LNCaP clone FGC (cell line): Measurements from ENCODE around the gene ALDH16A1.
A peak's percentile ranks its signal among the peaks of the same experiment; 100 is the strongest.

ENCODE experiments used
- DNase-seq: peaks from one replicate; pipeline ENCODE4 v3.0.0-alpha.2; 2011; ENCODE audit warnings: low read depth
- H3K4me3 ChIP-seq: 2 replicates; pipeline ENCODE4 v1.5.1; 2011; ENCODE audit warnings: mild to moderate bottlenecking, low read depth, low read length, control low read depth
- TF ChIP-seq, protein P1 (sequence below): IDR thresholded peaks from 2 replicates; pipeline ENCODE4 v1.5.1; 2012; ENCODE audit warnings: mild to moderate bottlenecking; ENCODE audit not compliant: control insufficient read depth, insufficient read depth; ENCODE audit errors: extremely low read depth

The ALDH16A1 gene

DNA sequence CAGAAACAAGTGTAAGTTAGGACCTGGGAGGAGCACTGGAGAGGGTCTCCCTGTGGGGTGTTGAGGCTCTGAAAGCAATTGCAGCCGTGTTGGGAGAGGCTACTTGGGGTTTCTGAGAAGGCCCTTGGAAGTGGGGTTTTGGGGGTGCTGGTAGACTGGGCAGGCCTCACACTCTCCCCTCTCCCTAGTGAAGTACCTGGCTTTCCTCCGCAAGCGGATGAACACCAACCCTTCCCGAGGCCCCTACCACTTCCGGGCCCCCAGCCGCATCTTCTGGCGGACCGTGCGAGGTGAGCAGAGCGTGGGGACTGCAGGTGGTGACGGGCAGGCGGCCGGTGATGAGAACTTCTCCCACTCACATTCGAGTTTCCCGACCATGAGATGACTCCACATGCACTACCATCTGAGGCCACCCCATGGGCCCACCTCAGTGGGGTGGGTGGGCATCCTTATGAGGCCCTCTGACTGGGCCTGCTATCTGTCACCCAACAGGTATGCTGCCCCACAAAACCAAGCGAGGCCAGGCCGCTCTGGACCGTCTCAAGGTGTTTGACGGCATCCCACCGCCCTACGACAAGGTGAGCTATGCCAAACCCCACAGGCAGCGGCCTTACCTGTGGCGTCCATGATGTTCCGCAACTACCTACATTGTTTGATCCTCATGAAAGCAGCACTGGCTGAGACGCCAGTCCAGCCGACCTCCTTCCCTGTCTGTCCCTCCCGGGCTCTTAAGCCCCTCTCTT, 37.4 kb downstream of the ALDH16A1 start:
- TF ChIP-seq, protein P1, sequence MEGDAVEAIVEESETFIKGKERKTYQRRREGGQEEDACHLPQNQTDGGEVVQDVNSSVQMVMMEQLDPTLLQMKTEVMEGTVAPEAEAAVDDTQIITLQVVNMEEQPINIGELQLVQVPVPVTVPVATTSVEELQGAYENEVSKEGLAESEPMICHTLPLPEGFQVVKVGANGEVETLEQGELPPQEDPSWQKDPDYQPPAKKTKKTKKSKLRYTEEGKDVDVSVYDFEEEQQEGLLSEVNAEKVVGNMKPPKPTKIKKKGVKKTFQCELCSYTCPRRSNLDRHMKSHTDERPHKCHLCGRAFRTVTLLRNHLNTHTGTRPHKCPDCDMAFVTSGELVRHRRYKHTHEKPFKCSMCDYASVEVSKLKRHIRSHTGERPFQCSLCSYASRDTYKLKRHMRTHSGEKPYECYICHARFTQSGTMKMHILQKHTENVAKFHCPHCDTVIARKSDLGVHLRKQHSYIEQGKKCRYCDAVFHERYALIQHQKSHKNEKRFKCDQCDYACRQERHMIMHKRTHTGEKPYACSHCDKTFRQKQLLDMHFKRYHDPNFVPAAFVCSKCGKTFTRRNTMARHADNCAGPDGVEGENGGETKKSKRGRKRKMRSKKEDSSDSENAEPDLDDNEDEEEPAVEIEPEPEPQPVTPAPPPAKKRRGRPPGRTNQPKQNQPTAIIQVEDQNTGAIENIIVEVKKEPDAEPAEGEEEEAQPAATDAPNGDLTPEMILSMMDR = no peak
- DNase-seq = no peak
- peak overlapping the region; percentile 71 for H3K4me3 ChIP-seq

DNA sequence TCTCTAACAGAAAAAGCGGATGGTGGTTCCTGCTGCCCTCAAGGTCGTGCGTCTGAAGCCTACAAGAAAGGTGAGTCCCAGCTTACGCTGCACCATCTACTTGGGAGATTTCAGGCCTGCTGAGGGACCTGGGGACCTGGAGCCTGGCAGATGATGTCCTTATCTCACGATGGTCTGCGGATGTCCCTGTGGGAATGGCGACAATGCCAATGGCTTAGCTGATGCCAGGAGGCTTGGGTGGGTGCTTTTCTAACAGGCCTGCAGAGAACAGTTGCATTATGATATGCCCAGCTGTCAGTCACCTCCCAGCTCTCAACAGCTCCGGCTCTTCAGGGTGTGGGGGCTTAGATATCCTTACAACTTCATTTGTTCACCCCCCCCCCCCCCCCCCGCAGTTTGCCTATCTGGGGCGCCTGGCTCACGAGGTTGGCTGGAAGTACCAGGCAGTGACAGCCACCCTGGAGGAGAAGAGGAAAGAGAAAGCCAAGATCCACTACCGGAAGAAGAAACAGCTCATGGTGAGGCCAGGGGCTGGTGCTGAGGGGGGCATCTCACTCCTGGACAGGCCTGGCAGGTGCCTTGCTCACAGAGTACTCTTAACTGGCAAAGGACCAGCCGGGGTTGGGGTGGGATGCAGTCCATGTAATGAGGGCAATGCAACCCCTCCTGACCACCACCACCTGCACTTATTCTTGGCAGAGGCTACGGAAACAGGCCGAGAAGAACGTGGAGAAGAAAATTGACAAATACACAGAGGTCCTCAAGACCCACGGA, 38.2 kb downstream of the ALDH16A1 start:
- TF ChIP-seq, protein P1 = no peak
- no peak overlapping the region for H3K4me3 ChIP-seq
- no peak for DNase-seq

DNA sequence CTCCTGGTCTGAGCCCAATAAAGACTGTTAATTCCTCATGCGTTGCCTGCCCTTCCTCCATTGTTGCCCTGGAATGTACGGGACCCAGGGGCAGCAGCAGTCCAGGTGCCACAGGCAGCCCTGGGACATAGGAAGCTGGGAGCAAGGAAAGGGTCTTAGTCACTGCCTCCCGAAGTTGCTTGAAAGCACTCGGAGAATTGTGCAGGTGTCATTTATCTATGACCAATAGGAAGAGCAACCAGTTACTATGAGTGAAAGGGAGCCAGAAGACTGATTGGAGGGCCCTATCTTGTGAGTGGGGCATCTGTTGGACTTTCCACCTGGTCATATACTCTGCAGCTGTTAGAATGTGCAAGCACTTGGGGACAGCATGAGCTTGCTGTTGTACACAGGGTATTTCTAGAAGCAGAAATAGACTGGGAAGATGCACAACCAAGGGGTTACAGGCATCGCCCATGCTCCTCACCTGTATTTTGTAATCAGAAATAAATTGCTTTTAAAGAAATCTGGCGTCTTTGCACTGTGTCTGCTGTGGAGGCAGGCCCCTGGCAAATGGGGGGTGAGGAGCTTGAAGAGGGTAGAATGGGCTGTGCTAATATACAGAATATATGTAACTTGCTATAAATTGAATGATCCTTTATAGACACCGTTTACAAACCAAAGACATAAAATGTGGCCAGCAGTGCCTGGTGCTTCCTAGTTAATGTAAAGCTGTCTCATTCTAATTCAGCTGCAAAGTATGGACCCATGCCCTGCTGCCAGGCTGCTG, 39.0 kb downstream of the ALDH16A1 start:
- TF ChIP-seq, protein P1 = no peak
- no peak for DNase-seq
- H3K4me3 ChIP-seq = no peak overlapping the region

DNA sequence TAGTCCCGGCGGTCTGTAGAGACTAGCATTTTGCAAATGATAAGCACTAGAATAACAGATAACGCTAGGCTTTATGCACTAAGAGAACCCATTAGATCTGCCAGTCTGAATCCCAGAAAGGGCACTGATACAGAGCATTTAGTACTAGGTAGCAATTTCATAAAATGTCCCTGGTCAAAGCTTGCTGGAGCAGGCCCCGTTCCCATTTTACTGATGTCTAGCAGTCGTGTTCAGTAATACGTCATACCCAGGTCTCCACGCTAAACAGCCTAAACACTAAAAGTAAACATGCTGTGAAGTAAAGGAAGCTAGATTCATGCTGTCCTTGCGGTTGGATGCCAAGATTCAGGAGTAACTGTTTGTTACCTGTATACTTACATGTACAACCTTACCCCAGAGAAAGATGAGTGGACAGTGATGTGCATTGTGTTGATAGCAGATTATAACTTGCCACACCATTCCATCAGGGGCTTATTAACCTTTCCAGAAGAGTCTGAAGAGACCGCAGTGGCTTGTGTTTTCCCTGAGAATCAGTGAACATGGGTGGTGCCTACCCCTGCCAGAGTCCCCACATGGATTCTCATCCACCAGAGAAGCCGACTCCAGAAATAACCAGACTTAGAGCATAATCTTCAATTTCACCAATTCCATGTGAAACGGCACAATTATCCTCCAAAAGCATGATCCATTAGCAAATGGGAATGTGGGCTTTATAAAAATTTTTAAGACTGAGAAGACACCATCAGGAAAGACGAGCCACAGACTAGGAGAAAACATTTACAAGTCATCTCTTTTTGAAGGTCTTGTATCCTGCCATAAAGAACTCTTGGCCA, 39.8 kb downstream of the ALDH16A1 start:
- DNase-seq = peak; percentile 65
- H3K4me3 ChIP-seq = no peak overlapping the region
- TF ChIP-seq, protein P1 = no peak

DNA sequence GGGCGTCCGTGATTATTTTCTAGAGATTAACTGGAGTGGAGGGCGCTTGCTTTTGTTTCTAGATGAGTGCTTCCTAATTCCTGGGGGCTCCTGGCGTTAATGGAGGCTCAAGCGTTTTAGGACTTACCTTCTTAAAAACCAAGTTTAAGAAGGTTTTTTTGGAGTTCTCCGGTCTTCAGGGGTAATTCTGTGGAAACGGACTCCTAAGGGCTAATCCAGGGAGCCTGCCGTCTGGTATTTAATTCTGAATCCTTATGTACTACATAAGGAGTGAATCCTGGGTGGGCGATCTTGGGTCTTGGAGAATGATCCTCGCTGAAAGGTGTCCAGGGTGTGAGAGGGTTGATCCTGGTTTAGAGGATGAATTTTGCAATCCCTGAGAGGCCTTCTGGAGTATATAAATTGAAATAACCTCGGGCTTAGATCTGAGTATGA, 43.6 kb downstream of the ALDH16A1 start:
- TF ChIP-seq, protein P1 = no peak
- peak overlapping the region; percentile 72 for H3K4me3 ChIP-seq
- no peak for DNase-seq

DNA sequence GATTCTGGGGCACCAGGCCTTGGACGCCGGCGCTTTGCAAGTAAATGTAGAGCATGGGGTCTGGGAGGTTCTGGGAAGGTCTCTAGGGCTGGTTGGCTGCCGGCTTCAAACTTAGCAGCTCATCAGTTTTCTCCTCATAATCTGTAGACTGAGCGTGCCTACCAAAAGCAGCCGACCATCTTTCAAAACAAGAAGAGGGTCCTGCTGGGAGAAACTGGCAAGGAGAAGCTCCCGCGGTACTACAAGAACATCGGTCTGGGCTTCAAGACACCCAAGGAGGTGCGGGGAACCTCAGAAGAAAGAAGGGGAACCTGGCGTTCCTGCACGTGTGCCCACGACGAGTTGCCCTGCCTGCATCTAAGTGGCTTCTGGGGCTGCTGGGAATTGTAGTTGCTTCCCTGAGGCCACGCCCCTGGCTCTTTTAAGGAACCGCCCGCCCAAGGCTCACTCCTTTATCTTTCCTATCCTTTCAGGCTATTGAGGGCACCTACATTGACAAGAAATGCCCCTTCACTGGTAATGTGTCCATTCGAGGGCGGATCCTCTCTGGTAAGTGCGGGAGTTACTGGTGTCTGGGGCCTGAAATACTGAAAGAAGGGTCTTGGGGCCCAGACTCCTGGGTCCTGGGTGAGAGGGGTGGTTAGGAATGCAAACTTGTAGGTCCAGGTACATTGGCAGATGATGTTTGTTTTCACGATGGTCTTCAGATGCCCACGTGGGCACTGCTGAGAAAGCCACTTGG, 44.2 kb downstream of the ALDH16A1 start:
- peak overlapping the region; percentile 72 for H3K4me3 ChIP-seq
- DNase-seq = no peak
- TF ChIP-seq, protein P1 = no peak
